ENCODE data around the gene SKAP1. TPM values are rescaled to one million over a fixed set of nuclear protein-coding genes. Genes with fewer than 3 reads are reported as not detected.

SKAP1 gene
- total RNA-seq, 2 experiments from 2014 or later = 1.2 TPM; not detected in 1

DNA sequence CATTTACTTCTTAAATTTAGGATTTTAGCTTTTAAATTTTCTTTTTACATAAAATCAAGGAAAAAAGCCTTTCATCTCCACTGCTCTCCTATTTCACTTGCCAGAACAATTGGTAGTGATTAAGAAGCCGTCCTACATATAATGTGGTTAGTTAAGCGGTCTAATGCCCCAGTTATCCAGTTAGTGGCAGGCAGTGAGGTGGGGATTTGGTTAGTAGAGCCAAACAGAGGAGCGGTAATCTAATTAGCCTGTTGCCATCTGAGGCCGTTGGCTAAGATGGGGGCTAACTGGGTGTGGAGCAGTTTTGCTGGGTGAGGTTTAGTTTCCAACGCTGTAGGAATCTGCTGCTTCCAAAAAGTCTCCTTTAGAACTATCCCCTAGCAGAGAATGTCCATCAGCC is 300.0 kb downstream of the SKAP1 start:
- Histone ChIP-seq H3K9me3 (ENCODE audit: low read length) (no peaks in the 10 kb centered on the region), H3K9me2 (ENCODE audit: insufficient read depth, low read length) (no peaks in the 10 kb centered on the region), H3K4me1 (ENCODE audit: insufficient read depth, low read length, poor library complexity, severe bottlenecking) (no peaks in the 10 kb centered on the region), H3K79me2 (ENCODE audit: insufficient read depth, low read depth, low read length) (no peaks in the 10 kb centered on the region), H3K36me3 (ENCODE audit: insufficient read depth, low read length) (no peaks in the 10 kb centered on the region), H3K4me2 (ENCODE audit: low read length) (no peak overlapping the region), H3K4me3 (ENCODE audit: low read depth, low read length, poor library complexity, severe bottlenecking) (no peak overlapping the region), H4K20me1 (ENCODE audit: insufficient read depth, low read length) (no peaks in the 10 kb centered on the region), H3K27ac (ENCODE audit: low read depth, low read length, poor library complexity, severe bottlenecking) (no peak overlapping the region), H2AFZ (ENCODE audit: low read length) (no peak overlapping the region)
- TF ChIP-seq, protein P1, sequence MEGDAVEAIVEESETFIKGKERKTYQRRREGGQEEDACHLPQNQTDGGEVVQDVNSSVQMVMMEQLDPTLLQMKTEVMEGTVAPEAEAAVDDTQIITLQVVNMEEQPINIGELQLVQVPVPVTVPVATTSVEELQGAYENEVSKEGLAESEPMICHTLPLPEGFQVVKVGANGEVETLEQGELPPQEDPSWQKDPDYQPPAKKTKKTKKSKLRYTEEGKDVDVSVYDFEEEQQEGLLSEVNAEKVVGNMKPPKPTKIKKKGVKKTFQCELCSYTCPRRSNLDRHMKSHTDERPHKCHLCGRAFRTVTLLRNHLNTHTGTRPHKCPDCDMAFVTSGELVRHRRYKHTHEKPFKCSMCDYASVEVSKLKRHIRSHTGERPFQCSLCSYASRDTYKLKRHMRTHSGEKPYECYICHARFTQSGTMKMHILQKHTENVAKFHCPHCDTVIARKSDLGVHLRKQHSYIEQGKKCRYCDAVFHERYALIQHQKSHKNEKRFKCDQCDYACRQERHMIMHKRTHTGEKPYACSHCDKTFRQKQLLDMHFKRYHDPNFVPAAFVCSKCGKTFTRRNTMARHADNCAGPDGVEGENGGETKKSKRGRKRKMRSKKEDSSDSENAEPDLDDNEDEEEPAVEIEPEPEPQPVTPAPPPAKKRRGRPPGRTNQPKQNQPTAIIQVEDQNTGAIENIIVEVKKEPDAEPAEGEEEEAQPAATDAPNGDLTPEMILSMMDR (conservative IDR thresholded peaks at IDR 0.05; ENCODE audit: low read length) = no peak
- no peak for TF ChIP-seq EZH2phosphoT487 (IDR thresholded peaks at IDR 0.05; ENCODE audit: borderline replicate concordance, low read depth, low read length)
- BruUV-seq (replicated peaks) = no TSS peak
- ChIA-PET POLR2A (no interaction called here), CTCF (ENCODE audit: unreplicated experiment) (no interaction called here)
- DNase-seq (ENCODE audit: low spot score) = no peak
- intact Hi-C loops (cut with micrococcal nuclease; ENCODE audit: unreplicated experiment) = no loop called here

DNA sequence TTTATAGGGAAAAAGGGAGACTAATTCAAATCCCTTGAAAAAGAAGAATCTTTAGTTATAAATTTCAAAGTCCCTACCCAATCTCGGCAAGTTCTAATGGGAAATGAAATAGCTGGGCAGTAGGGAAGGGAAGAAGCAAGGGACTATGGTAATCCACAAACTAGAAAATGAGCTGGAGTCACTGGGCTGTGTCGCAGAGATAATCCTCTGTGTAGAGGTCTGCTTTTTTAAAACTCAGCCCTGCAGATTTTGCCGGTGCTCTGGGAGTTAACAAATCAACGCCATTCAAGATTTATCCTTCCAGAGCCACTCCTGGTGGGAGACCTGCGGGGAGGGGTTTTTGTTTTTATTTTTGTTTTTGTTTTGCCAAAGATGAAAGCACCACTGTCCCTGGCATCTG is 301.6 kb downstream of the SKAP1 start:
- Histone ChIP-seq H3K4me3 (ENCODE audit: low read depth, low read length, poor library complexity, severe bottlenecking) (no peak overlapping the region), H4K20me1 (ENCODE audit: insufficient read depth, low read length) (no peaks in the 10 kb centered on the region), H3K4me2 (ENCODE audit: low read length) (no peak overlapping the region), H3K36me3 (ENCODE audit: insufficient read depth, low read length) (no peaks in the 10 kb centered on the region), H3K27ac (ENCODE audit: low read depth, low read length, poor library complexity, severe bottlenecking) (no peak overlapping the region), H2AFZ (ENCODE audit: low read length) (no peak overlapping the region), H3K9me2 (ENCODE audit: insufficient read depth, low read length) (no peaks in the 10 kb centered on the region), H3K4me1 (ENCODE audit: insufficient read depth, low read length, poor library complexity, severe bottlenecking) (no peaks in the 10 kb centered on the region), H3K79me2 (ENCODE audit: insufficient read depth, low read depth, low read length) (no peaks in the 10 kb centered on the region), H3K9me3 (ENCODE audit: low read length) (no peaks in the 10 kb centered on the region)
- intact Hi-C loops (cut with micrococcal nuclease; ENCODE audit: unreplicated experiment) = no loop called here
- ChIA-PET CTCF (ENCODE audit: unreplicated experiment) (no interaction called here), POLR2A (interaction anchor here (1.0 to 1.3 kb wide), 2 partner anchors 10 to 80 kb away, joined by 3 to 4 read pairs; partner anchors contain the start of gene NFE2L1)
- BruUV-seq (replicated peaks) = no TSS peak
- TF ChIP-seq, protein P1 (conservative IDR thresholded peaks at IDR 0.05; ENCODE audit: low read length) = no peak
- TF ChIP-seq EZH2phosphoT487 (IDR thresholded peaks at IDR 0.05; ENCODE audit: borderline replicate concordance, low read depth, low read length) = no peak
- no peak for DNase-seq (ENCODE audit: low spot score)

DNA sequence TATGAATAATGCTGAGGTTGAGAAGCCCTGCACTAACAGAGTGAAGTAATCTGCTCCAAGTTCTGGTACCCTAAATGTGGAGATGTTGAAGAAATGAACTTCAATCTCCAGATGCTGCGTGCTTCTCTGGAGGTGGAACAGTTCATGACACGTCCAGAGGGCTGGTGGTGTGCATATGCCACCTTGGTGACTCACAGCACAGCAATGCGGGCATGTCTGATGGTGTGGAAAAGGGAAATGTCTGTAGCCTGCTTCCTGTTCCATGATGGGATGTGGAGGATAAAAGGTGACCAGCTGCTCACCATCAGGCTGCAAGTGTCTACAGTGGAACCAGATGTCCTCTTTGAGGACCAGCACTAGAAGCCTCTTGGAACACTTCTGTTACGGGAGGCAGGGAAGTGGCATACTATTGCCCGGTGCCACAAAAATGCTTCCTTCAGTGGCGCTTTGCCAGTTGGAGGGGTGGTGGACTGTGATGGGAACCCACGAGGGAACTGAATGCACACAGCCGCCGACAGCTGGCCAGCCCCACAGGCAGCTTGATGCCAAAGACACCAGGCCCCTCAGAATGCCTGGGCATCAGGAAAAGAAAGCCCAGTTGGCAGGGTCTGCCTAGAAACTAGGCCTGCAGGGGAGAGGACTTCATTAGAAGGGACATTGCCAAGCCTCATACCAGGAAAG is 302.5 kb downstream of the SKAP1 start:
- Histone ChIP-seq H3K27ac (ENCODE audit: low read depth, low read length, poor library complexity, severe bottlenecking) (no peak overlapping the region), H3K4me2 (ENCODE audit: low read length) (no peak overlapping the region), H3K36me3 (ENCODE audit: insufficient read depth, low read length) (no peaks in the 10 kb centered on the region), H2AFZ (ENCODE audit: low read length) (no peak overlapping the region), H4K20me1 (ENCODE audit: insufficient read depth, low read length) (no peaks in the 10 kb centered on the region), H3K4me3 (ENCODE audit: low read depth, low read length, poor library complexity, severe bottlenecking) (no peak overlapping the region), H3K79me2 (ENCODE audit: insufficient read depth, low read depth, low read length) (no peaks in the 10 kb centered on the region), H3K9me3 (ENCODE audit: low read length) (no peaks in the 10 kb centered on the region), H3K9me2 (ENCODE audit: insufficient read depth, low read length) (no peaks in the 10 kb centered on the region), H3K4me1 (ENCODE audit: insufficient read depth, low read length, poor library complexity, severe bottlenecking) (no peaks in the 10 kb centered on the region)
- intact Hi-C loops (cut with micrococcal nuclease; ENCODE audit: unreplicated experiment) = no loop called here
- BruUV-seq (replicated peaks) = no TSS peak
- POLR2A ChIA-PET = no interaction called here
- CTCF ChIA-PET (ENCODE audit: unreplicated experiment) = no interaction called here
- no peak for DNase-seq (ENCODE audit: low spot score)
- TF ChIP-seq EZH2phosphoT487 (IDR thresholded peaks at IDR 0.05; ENCODE audit: borderline replicate concordance, low read depth, low read length) = no peak
- TF ChIP-seq, protein P1 (conservative IDR thresholded peaks at IDR 0.05; ENCODE audit: low read length) = no peak

Measured in OCI-LY7 (cell line).